GM12878 (cell line): ENCODE measurements around the gene GMNN. TPM values are rescaled to one million over a fixed set of nuclear protein-coding genes. Genes with fewer than 3 reads are reported as not detected.

Experiments used
- ATAC-seq: fragments of 200-7000 bp; cut with Tn5 transposase; 3 replicates; pipeline ENCODE4 v1.9.1; 2020; ENCODE audit warnings: mild to moderate bottlenecking, moderate library complexity
- BruUV-seq: library from RNA; stranded (reverse); fragments of 400-500 nt; replicated peaks from 2 replicates; lab custom pipeline; 2021; lab: Mats Ljungman, UMichigan
- CTCF ChIA-PET: fragments of 300-600 bp; sonication (Branson Sonifier 250); formaldehyde crosslinking; extraction: SDS; loops from one replicate; lab custom pipeline; 2021; ENCODE audit warnings: inconsistent platforms; lab: Yijun Ruan, JAX
- POLR2A ChIA-PET: fragments of 350-600 bp; formaldehyde crosslinking; extraction: SDS; loops from one replicate; lab custom pipeline; 2021; ENCODE audit warnings: inconsistent platforms; lab: Charles Lee
- RAD21 ChIA-PET: fragments of 300-600 bp; sonication (Branson Sonifier 250); formaldehyde crosslinking; loops from one replicate; lab custom pipeline; 2023; ENCODE audit warnings: antibody characterized with exemption; ENCODE audit not compliant: unreplicated experiment; lab: Charles Lee
- SMC1A ChIA-PET: fragments of 300-600 bp; sonication (Branson Sonifier 250); formaldehyde crosslinking; loops from one replicate; lab custom pipeline; 2023; ENCODE audit not compliant: unreplicated experiment, uncharacterized antibody; lab: Charles Lee
- DNase-seq: peaks from one replicate; pipeline ENCODE4 v3.0.0-alpha.2; 2011; ENCODE audit warnings: low read depth, low spot score
- FAIRE-seq: peaks from 3 replicates; lab custom pipeline; 2011; peaks lifted over from hg19 to GRCh38; lab: Jason Lieb, UNC
- H2AFZ ChIP-seq: 2 replicates; pipeline ENCODE4 v1.6.0; 2011; ENCODE audit warnings: low read depth, low read length, control low read depth; ENCODE audit not compliant: control insufficient read depth
- H3K27ac ChIP-seq: 2 replicates; pipeline ENCODE4 v1.5.1; 2011; ENCODE audit warnings: control low read depth; ENCODE audit not compliant: control insufficient read depth, insufficient read depth
- H3K27me3 ChIP-seq, 2 experiments: replicated peaks in 1 of 2; 2 replicates each; pipeline versions ENCODE4 v1.6.0 to v1.6.1; 2011; ENCODE audit warnings: low read length in 1 of 2; ENCODE audit not compliant: control insufficient read depth in 2 of 2, insufficient read depth in 2 of 2
- H3K36me3 ChIP-seq, 2 experiments: 2 replicates each; pipeline ENCODE4 v1.5.1; 2011; ENCODE audit warnings: low read length in 1 of 2; ENCODE audit not compliant: control insufficient read depth in 2 of 2, insufficient read depth in 2 of 2
- H3K4me1 ChIP-seq: 2 replicates; pipeline ENCODE4 v1.6.1; 2011; ENCODE audit warnings: mild to moderate bottlenecking, low read length, moderate library complexity, mixed read lengths; ENCODE audit not compliant: control insufficient read depth, insufficient read depth
- H3K4me2 ChIP-seq: 2 replicates; pipeline ENCODE4 v1.6.0; 2011; ENCODE audit warnings: control low read depth; ENCODE audit not compliant: control insufficient read depth, insufficient read depth
- H3K4me3 ChIP-seq: fragments of 200-600 bp; sonication (generic); 2 replicates; pipeline ENCODE4 v1.5.1; 2016
- H3K79me2 ChIP-seq: 2 replicates; pipeline ENCODE4 v1.6.0; 2011; ENCODE audit warnings: low read length; ENCODE audit not compliant: control insufficient read depth, insufficient read depth
- H3K9ac ChIP-seq: 2 replicates; pipeline ENCODE4 v1.8.0; 2011; ENCODE audit warnings: low read length, control low read depth, mixed read lengths; ENCODE audit not compliant: control insufficient read depth, insufficient read depth
- H3K9me3 ChIP-seq: replicated peaks from 3 replicates; pipeline ENCODE4 v1.5.1; 2011; ENCODE audit warnings: mild to moderate bottlenecking, low read length; ENCODE audit not compliant: control insufficient read depth, insufficient read depth
- H4K20me1 ChIP-seq: 2 replicates; pipeline ENCODE4 v1.6.0; 2011; ENCODE audit not compliant: control insufficient read depth, insufficient read depth
- KLF5 ChIP-seq: fragments of 450-650 bp; IDR thresholded peaks from 2 replicates; pipeline ENCODE4 v1.6.1; 2014; ENCODE audit warnings: mild to moderate bottlenecking; ENCODE audit not compliant: partially characterized antibody
- RUNX3 ChIP-seq: IDR thresholded peaks from 2 replicates; pipeline ENCODE4 v1.6.1; 2012; ENCODE audit warnings: low read length, inconsistent platforms
- SRF ChIP-seq, 2 experiments: IDR thresholded peaks; 2 replicates each; pipeline ENCODE4 v1.6.1; 2011; ENCODE audit warnings: low read depth in 2 of 2, low read length in 2 of 2, mild to moderate bottlenecking in 1 of 2, moderate library complexity in 1 of 2
- YY1 ChIP-seq: IDR thresholded peaks from 2 replicates; pipeline ENCODE4 v1.6.1; 2011; ENCODE audit warnings: low read depth, mild to moderate bottlenecking, low read length
- WGBS: methylation state at CpG from one replicate; pipeline ENCODE4 v1.1.6; 2016; ENCODE audit warnings: low lambda C conversion rate; ENCODE audit not compliant: insufficient replicate concordance, insufficient coverage; ENCODE audit errors: missing lambda C conversion rate; 5-methylcytosine and 5-hydroxymethylcytosine counted together
- in situ Hi-C: fragments of 300-500 bp; cut with MboI; formaldehyde crosslinking; loops from 9 replicates; pipeline ENCODE4 v1.14.3; 2018; ENCODE audit warnings: mixed read lengths
- intact Hi-C: fragments of 100-400 bp; cut with micrococcal nuclease; formaldehyde crosslinking; loops from one replicate; pipeline ENCODE4 v1.14.2; 2022; ENCODE audit not compliant: unreplicated experiment
- polyA plus RNA-seq, 11 experiments: library from polyadenylated mRNA; depleted of rRNA in 4 of 11; unstranded in 6 of 11; stranded (reverse) in 5 of 11; fragments of >200 nt; fragmentation: Nextera tagmentation in 4 of 11; fragmentation: Illumina TruSeq in 1 of 11; extraction: Ambion mirVana in 4 of 11; extraction: Trizol in 1 of 11; gene quantifications; 1 replicate in 1 of 11; 2 replicates in 10 of 11; pipeline versions ENCODE4 v1.2.1 to v1.2.3, GENCODE V29; 2011 to 2016; ENCODE audit warnings: inconsistent platforms in 2 of 11, missing spikeins in 2 of 11, low read depth in 1 of 11
- total RNA-seq, 4 experiments: library from RNA; depleted of rRNA in 3 of 4; stranded (reverse); fragments of >200 nt in 3 of 4; fragmentation: Illumina TruSeq in 1 of 4; extraction: Trizol in 1 of 4; gene quantifications; 2 replicates each; pipeline versions ENCODE4 v1.2.1 to v1.2.3, GENCODE V29; 2013 to 2021
- TF ChIP-seq, protein P1 (sequence below): fragments of 450-650 bp; conservative IDR thresholded peaks from 2 replicates; pipeline ENCODE4 v1.6.1; 2017; ENCODE audit warnings: mild to moderate bottlenecking, moderate library complexity

Gene GMNN
- total and polyA plus RNA-seq, 10 of the 15 experiments (the other 5 are each of a cell fraction or from before 2014, with no cell fraction given) = 51.9 to 153 (median 105) TPM

DNA sequence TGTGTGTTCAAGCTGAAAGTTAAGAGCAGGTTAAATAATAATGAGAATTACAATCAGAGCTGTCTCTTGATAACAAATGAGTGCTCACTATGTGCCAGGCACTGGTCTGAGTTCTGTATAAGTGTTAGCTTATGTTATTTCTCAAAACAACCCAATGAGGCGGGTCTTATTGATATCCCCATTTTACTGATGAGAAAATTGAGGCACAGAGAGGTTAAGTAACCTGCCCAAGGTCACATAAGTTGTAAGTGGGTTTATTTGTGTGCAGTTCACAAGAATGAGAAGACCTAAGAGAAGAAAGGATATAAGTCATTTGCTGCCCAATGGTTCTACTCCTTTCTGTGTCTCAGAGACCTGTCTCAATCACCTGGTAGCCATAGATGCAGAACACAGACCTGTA, 58.1 kb downstream of the GMNN start:
- Histone ChIP-seq H3K4me1 (no peaks in the 10 kb centered on the region), H3K27me3 (no peaks in the 10 kb centered on the region), H3K4me2 (no peak overlapping the region), H3K79me2 (no peaks in the 10 kb centered on the region), H2AFZ (no peak overlapping the region), H3K4me3 (no peak overlapping the region), H4K20me1 (no peaks in the 10 kb centered on the region), H3K27ac (no peak overlapping the region), H3K9me3 (no peaks in the 10 kb centered on the region), H3K36me3 (no peaks in the 10 kb centered on the region; a peak in 2 of 4 replicates), H3K9ac (no peak overlapping the region)
- BruUV-seq = no TSS peak
- TF ChIP-seq YY1 = no peak
- TF ChIP-seq, protein P1, sequence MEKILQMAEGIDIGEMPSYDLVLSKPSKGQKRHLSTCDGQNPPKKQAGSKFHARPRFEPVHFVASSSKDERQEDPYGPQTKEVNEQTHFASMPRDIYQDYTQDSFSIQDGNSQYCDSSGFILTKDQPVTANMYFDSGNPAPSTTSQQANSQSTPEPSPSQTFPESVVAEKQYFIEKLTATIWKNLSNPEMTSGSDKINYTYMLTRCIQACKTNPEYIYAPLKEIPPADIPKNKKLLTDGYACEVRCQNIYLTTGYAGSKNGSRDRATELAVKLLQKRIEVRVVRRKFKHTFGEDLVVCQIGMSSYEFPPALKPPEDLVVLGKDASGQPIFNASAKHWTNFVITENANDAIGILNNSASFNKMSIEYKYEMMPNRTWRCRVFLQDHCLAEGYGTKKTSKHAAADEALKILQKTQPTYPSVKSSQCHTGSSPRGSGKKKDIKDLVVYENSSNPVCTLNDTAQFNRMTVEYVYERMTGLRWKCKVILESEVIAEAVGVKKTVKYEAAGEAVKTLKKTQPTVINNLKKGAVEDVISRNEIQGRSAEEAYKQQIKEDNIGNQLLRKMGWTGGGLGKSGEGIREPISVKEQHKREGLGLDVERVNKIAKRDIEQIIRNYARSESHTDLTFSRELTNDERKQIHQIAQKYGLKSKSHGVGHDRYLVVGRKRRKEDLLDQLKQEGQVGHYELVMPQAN = no peak
- no peak for TF ChIP-seq KLF5
- TF ChIP-seq SRF (IDR thresholded peaks at IDR 0.05; ENCODE audit: low read depth in 2 of 2, low read length in 2 of 2) = no peak
- TF ChIP-seq RUNX3 = no peak
- ChIA-PET CTCF (interaction anchor here (1.0 kb wide), 1 partner anchor 159 kb away, joined by 5 read pairs; no protein-coding TSS in a partner anchor), SMC1A (interaction anchor here (1.2 to 1.5 kb wide), 3 partner anchors 25 to 238 kb away, joined by 3 to 4 read pairs (median 3); no protein-coding TSS in a partner anchor), RAD21 (no interaction called here), POLR2A (no interaction called here)
- DNase-seq (no peak), ATAC-seq (no peak), FAIRE-seq (no peak)
- in situ Hi-C loops = no loop called here
- 100% methylated on average over 1 of the region's 1 CpG for WGBS
- intact Hi-C loops = no loop called here
